Activated T-cell treated with anti-CD3 and anti-CD28 coated beads, Interleukin-2, amount 50 U/mL, for 1 hour (primary cell): ENCODE measurements around the gene ANTXR1.
"Not testable (repeated sequence)": the region's sequence is repeated elsewhere in the genome, so short reads cannot be mapped to it uniquely, and the experiment has no call there.

ENCODE experiments used
- DNase-seq: peaks from one replicate; pipeline ENCODE4 v3.0.0-alpha.2; 2020

The ANTXR1 gene

DNA sequence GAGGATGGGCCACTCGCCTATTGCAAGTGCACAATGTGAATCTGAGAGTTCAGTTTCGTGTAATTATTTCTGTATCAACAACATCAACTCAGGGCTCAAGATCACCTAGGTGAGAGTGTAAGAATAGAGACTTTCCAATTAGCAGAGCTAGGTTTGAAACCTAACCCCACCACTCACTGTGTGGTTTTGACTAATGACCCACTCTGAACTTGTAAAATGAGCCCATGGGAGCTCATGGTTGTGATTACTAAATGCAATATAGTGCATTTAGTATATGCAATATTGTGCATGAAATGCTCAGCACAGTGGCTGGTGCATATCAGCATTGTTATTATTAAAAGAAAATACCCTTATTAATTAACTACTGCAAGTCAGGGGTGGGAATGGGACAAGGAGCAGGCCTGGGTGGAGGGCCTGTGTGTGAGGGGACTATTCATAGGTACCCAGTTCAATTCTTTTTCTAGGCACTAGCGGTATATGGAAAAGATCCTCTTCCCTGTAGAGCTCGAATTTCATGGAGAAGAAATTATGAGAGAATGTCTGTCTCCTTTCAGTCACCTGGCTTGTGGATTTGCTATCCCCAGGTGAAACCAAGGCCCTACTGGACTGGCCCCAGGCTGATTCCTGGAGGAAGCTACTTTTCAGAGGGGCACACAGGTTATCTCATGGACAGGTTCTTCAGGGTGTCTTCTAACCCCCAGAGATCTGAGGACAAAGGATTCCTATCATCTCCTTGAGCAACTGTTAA, 204.5 kb downstream of the ANTXR1 start:
- no peak for DNase-seq

GRCh38 chr2:69221512-69221911, 208.5 kb downstream of the ANTXR1 start:
- no peak for DNase-seq

- DNase-seq, result no peak
These were observed 209.2 kb downstream of the ANTXR1 start for GRCh38 chr2:69221960-69222751.

DNA sequence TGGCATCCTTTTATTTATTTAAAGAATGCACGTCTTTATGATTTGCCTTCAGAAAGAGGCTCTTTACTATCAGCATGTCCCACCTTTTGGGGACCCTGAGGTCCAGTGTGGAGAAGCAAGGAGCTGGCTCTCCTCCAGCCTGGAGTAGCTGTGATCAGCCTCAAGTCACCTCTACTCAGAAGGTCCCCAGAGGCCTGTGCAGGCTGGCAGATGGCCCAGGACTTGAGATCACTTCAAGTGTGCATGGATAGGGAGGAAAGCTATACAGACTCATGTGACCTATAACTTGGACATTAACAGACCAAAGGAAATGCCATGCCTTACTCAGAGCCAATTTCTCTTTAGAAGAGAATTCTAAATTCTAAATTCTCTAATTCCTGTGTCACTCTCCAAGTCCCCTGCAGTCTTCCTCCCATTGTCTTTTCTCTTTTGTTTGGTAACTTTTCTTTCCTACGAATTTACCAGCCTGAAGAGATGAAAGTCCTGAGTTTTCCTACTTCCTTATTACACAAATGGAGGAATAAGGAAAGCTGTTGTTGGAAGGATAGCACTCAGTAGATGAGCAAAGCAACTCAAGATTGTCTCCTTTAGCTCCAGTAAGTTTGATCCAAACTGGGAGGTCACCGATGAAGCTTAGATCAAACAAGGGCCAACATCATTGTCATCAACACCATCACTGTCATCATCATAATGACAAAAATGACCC, 210.1 kb downstream of the ANTXR1 start:
- no peak for DNase-seq

DNA sequence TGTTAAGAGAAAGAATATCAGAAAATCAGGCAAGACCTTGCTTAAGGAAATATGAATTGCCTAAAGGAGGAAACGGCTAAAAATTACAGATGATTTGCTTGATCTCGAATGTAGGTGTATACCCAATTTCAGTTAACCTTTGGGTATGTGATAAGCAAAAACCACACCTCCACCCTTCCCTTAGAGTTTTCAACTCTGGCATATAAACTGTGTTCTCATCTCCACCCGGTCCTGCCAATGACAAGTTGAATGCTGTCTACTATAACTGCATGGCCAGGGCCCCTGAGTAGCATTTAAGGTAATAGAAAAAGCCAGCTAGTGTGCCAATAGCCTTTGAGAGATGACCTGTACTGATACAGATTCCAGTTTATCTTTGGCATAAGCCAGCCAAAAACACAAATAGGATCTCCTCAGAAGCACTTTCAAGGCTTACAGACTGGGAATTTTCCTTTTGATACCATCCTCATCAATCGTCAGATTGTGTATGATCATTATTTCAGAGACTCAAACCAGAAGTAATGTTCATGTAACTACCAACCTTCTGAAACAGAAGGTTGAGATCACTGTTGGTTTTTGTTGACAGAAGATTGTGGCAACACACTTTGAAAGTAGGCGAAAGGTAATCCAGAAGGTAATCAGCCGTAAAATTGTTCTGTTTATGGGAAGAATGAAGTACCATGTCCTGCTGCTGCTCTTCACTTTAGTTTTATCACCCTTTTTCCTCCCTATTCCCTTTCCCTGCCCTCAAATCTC, 211.0 kb downstream of the ANTXR1 start:
- no peak for DNase-seq

DNA sequence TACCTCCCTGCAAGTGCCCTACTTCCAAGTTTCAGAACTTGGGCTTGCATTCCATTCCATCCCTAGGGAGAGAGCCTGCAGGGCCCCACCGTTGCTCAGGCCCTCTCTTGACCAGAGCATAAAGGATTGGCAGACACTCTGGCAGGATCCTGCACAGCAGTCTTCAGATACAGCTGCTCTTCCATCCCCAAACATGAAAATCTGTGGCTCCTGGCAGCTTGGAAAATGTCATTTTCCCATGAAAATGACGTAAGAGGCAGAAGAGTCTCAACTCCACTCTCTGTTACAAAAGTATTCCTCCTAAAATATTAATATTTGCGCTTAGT, 211.5 kb downstream of the ANTXR1 start:
- no peak for DNase-seq

GRCh38 chr2:69225933-69226332, 213.0 kb downstream of the ANTXR1 start:
- no peak for DNase-seq

DNA sequence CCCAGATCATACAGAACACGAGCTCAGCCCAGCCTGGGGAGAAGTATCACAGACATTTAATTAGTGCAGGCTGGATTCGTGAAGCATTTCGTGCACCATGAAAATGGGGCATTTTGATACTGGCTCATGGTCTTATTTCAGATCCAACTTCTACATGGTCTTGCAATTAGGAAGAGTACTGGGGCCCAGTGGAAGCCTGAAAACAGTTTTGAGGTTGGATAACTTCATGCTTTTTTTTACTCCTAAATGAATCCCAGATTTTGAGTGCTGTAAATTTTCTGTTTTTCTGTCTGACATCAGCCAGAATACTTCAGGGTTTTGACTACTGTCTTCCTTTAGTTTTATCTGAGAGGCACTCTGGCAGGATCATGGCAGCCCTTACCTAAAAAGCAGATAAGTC, 213.9 kb downstream of the ANTXR1 start:
- no peak for DNase-seq

GRCh38 chr2:69227716-69228115, 214.7 kb downstream of the ANTXR1 start:
- DNase-seq, result no peak

DNA sequence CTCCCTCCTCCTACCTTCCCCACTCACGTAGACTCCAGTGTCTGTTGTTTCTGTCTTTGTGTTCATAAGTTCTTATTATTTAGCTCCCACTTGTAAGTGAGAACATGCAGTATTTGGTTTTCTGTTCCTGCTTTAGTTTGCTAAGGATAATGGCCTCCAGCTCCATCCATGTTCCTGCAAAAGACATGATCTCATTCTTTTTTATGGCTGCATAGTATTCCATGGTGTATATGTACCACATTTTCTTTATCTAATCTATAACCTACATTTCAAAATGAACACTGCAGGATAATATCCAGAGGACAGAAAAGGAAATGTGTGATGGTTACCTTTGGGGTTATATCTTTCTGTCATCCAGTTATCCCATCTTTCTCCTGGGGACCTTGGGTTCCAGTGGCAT, 218.0 kb downstream of the ANTXR1 start:
- not testable (repeated sequence) for DNase-seq

GRCh38 chr2:69231612-69232277, 218.8 kb downstream of the ANTXR1 start:
- DNase-seq, result no peak

GRCh38 chr2:69235835-69236234, 222.9 kb downstream of the ANTXR1 start:
- not testable (repeated sequence) for DNase-seq

DNA sequence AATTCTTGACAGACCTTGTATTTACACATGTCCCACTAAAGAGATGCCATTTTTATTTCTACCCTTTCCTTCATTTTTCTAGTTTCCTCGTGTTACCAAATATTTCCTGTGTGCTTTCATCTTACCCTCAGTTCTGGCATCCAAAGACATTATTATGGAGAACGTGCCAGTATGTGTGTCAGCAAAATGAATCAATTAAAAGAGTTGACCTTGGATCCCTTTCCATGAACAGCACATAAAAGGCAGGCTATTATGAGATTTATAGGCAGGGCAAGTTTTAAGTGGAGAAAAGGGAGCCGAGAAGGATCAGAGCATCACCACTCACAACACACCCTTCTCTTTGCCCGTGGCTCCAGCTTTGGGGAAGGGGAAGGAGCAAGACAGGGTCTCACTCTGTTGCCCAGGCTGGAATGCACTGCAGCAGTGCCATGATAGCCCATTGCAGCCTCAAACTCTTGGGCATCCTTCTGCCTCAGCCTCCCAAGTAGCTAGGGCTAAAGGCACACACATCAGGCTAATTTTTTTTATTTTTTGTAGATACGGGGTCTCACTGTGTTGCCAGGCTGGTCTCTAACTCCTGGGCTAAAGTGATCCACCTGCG, 224.2 kb downstream of the ANTXR1 start:
- DNase-seq, result no peak

GRCh38 chr2:69238449-69239031, 225.6 kb downstream of the ANTXR1 start:
- DNase-seq, result no peak

DNA sequence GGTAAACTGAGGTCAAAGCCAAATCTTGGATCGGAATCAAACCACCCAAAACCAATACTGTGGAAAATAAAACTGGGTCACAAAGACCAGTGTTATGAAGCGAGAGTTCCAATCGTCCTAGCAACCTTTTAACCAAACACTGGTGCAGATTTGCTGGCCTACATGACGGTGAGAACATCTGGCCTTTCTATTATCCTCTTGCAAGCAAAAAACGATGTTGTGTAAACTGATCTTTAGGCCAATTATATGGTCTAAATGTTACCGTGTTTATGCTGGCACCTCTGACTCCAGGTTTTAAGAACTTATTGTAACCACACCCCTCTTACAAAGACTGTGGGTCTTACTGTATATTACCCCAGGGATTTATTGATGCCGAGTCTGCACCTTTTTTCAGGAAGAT, 228.1 kb downstream of the ANTXR1 start:
- no peak for DNase-seq

GRCh38 chr2:69241664-69242514, 228.9 kb downstream of the ANTXR1 start:
- DNase-seq, result no peak

DNA sequence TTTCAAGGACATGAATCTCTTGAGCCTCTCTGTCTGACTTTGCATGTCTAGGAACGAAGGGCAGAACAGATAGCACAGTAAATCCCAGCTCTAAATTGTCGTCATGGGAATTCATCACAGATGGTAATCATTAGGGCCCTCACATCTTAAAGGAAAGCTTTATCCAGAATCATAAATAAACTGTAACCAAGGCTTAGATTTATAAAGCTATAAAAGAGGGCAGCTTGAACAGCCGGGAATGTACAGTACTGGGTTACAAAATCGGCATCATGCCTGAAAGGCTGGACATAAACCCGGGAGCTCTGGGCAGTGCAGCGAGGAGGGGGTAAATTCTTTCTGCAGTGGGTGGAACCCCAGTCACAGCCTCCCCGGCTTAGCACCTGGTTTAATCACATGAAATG, 229.7 kb downstream of the ANTXR1 start:
- no peak for DNase-seq

- no peak for DNase-seq
These were observed 230.7 kb downstream of the ANTXR1 start for GRCh38 chr2:69243652-69244051.

DNA sequence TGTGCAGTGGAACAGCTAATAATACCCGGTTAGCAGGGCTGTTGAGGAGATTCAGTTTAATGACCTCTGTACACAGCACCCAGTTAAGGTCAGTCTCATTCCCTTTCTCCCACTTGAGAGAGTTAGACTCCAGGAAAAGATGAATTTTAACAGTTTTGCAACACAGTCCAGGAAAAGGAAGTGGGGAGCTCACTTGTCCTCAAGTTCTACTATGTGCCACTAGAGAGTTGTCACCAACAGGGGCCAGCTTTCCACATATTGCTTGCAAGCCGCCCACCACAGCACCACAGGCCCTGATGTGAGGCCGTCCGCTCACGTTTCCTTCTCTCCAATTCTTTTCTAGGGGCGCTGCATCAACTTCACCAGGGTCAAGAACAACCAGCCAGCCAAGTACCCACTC, 231.9 kb downstream of the ANTXR1 start:
- no peak for DNase-seq

GRCh38 chr2:69247583-69247982, 234.6 kb downstream of the ANTXR1 start:
- DNase-seq, result no peak

DNA sequence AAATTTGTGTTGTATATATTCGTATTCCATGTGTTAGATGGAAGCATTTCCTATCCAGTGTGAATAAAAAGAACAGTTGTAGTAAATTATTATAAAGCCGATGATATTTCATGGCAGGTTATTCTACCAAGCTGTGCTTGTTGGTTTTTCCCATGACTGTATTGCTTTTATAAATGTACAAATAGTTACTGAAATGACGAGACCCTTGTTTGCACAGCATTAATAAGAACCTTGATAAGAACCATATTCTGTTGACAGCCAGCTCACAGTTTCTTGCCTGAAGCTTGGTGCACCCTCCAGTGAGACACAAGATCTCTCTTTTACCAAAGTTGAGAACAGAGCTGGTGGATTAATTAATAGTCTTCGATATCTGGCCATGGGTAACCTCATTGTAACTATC, 235.3 kb downstream of the ANTXR1 start:
- DNase-seq, result no peak
